ENCODE results near the gene COMMD4.
"Not testable (repeated sequence)": the region's sequence is repeated elsewhere in the genome, so short reads cannot be mapped to it uniquely, and the experiment has no call there.

DNA sequence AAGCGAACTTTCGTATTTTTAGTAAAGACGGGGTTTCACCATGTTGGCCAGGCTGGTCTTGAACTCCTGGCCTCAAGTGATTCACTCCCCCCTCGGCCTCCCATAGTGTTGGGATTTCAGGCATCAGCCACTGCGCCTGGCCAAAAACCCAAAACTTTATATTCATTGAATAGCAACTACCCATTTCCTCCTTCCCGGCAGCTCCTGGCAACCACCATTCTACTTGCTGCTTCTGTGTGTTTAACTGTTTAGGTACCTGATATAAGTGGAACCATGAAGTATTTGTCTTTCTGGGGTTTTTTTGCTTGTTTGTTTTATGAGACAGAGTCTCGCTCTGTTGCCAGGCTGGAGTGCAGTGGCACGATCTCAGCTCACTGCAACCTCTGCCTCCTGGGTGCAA, 8.1 kb downstream of the COMMD4 start:
- TF ChIP-seq, protein P1, sequence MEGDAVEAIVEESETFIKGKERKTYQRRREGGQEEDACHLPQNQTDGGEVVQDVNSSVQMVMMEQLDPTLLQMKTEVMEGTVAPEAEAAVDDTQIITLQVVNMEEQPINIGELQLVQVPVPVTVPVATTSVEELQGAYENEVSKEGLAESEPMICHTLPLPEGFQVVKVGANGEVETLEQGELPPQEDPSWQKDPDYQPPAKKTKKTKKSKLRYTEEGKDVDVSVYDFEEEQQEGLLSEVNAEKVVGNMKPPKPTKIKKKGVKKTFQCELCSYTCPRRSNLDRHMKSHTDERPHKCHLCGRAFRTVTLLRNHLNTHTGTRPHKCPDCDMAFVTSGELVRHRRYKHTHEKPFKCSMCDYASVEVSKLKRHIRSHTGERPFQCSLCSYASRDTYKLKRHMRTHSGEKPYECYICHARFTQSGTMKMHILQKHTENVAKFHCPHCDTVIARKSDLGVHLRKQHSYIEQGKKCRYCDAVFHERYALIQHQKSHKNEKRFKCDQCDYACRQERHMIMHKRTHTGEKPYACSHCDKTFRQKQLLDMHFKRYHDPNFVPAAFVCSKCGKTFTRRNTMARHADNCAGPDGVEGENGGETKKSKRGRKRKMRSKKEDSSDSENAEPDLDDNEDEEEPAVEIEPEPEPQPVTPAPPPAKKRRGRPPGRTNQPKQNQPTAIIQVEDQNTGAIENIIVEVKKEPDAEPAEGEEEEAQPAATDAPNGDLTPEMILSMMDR (IDR thresholded peaks at IDR 0.05 in 4 of 5, conservative IDR thresholded peaks at IDR 0.05 in 1 of 5) = not testable (repeated sequence)
- not testable (repeated sequence) for TF ChIP-seq POLR2A (IDR thresholded peaks at IDR 0.05)
